CD8-positive, alpha-beta memory T cell (primary cell): ENCODE results near the gene MVK. TPM values are rescaled to one million over a fixed set of nuclear protein-coding genes. Genes with fewer than 3 reads are reported as not detected.

Experiments used
- CTCF ChIA-PET: fragments of 350-600 bp; sonication (Branson Sonifier 250); formaldehyde crosslinking; loops from one replicate; lab custom pipeline; 2021; ENCODE audit warnings: antibody characterized with exemption; lab: Charles Lee
- POLR2A ChIA-PET: fragments of 350-600 bp; sonication (Branson Sonifier 250); formaldehyde crosslinking; loops from one replicate; lab custom pipeline; 2021; ENCODE audit warnings: antibody characterized with exemption; lab: Charles Lee
- DNase-seq, 5 donors: peaks; one replicate each; pipeline versions ENCODE4 v3.0.0 to v3.0.0-alpha.2; 2020 to 2022; ENCODE audit warnings: mixed read lengths in 1 of 5
- H3K27ac ChIP-seq: one replicate; pipeline ENCODE4 v1.7.0; 2013; ENCODE audit warnings: low read depth, mild to moderate bottlenecking, low read length, moderate library complexity
- H3K27me3 ChIP-seq: 2 replicates; pipeline ENCODE4 v1.7.0; 2013; ENCODE audit warnings: low read length, mild to moderate bottlenecking; ENCODE audit not compliant: insufficient read depth, poor library complexity, severe bottlenecking
- H3K36me3 ChIP-seq: 2 replicates; pipeline ENCODE4 v1.7.0; 2013; ENCODE audit warnings: mild to moderate bottlenecking, low read length, moderate library complexity; ENCODE audit not compliant: insufficient read depth
- H3K4me1 ChIP-seq: 2 replicates; pipeline ENCODE4 v1.7.0; 2013; ENCODE audit warnings: mild to moderate bottlenecking, low read length, moderate library complexity; ENCODE audit not compliant: insufficient read depth
- H3K4me3 ChIP-seq: 2 replicates; pipeline ENCODE4 v1.7.0; 2013; ENCODE audit warnings: mild to moderate bottlenecking, low read length
- H3K9me3 ChIP-seq: 2 replicates; pipeline ENCODE4 v1.7.0; 2013; ENCODE audit warnings: mild to moderate bottlenecking, low read length
- H3K27ac Mint-ChIP-seq, 8 donors: one replicate each; pipeline ENCODE4 v1.8.0; 2020 to 2021; ENCODE audit warnings: mixed read lengths in 8 of 8, mild to moderate bottlenecking in 6 of 8, inconsistent platforms in 3 of 8, moderate library complexity in 3 of 8
- H3K27me3 Mint-ChIP-seq, 2 donors: one replicate each; pipeline ENCODE4 v1.8.0; 2020 to 2021; ENCODE audit warnings: mixed read lengths in 2 of 2, mild to moderate bottlenecking in 1 of 2, moderate library complexity in 1 of 2
- H3K36me3 Mint-ChIP-seq, 3 donors: one replicate each; pipeline ENCODE4 v1.8.0; 2020 to 2021; ENCODE audit warnings: mixed read lengths in 3 of 3, inconsistent platforms in 1 of 3, mild to moderate bottlenecking in 1 of 3
- H3K4me1 Mint-ChIP-seq, 3 donors: one replicate each; pipeline ENCODE4 v1.8.0; 2020 to 2021; ENCODE audit warnings: mixed read lengths in 3 of 3, inconsistent platforms in 1 of 3, mild to moderate bottlenecking in 1 of 3
- H3K4me3 Mint-ChIP-seq, 7 donors: one replicate each; pipeline ENCODE4 v1.8.0; 2020 to 2021; ENCODE audit warnings: mixed read lengths in 7 of 7, mild to moderate bottlenecking in 6 of 7, moderate library complexity in 4 of 7, inconsistent platforms in 2 of 7
- H3K9me3 Mint-ChIP-seq, 5 donors: one replicate each; pipeline ENCODE4 v1.8.0; 2020 to 2022; ENCODE audit warnings: mixed read lengths in 5 of 5, mild to moderate bottlenecking in 3 of 5, moderate library complexity in 2 of 5, inconsistent platforms in 1 of 5
- polyA plus RNA-seq: library from polyadenylated mRNA; unstranded; fragments of 300-500 nt; fragmentation: Illumina TruSeq; gene quantifications from one replicate; pipeline ENCODE4 v1.2.3, GENCODE V29; 2021
- total RNA-seq, 2 experiments: library from RNA; stranded (reverse); gene quantifications; one replicate each; pipeline ENCODE4 v1.2.3, GENCODE V29; 2021

Gene MVK
- total and polyA plus RNA-seq, 3 experiments from 2014 or later, result 2.6 to 15.8 (median 14.2) TPM

- no peak for DNase-seq
- Mint-ChIP-seq H3K4me1 (no peaks in the 10 kb centered on the region), H3K9me3 (no peaks in the 10 kb centered on the region), H3K4me3 (no peak overlapping the region), H3K27me3 (peaks cover 0 to 2% of the 10 kb centered on the region in 2 donors), H3K36me3 (peaks cover 0 to 84% (median 13%) of the 10 kb centered on the region in 3 donors), H3K27ac (no peak overlapping the region)
- ChIA-PET CTCF (no interaction called here), POLR2A (no interaction called here)
- Histone ChIP-seq H3K4me1 (no peaks in the 10 kb centered on the region), H3K4me3 (no peak overlapping the region), H3K27me3 (no peaks in the 10 kb centered on the region), H3K27ac (no peak overlapping the region), H3K9me3 (no peaks in the 10 kb centered on the region), H3K36me3 (peaks cover 11% of the 10 kb centered on the region)
These were observed 40.7 kb upstream of the MVK start for GRCh38 chr12:109532721-109533486.

- Histone ChIP-seq H3K4me1 (no peaks in the 10 kb centered on the region), H3K9me3 (no peaks in the 10 kb centered on the region), H3K27ac (no peak overlapping the region), H3K36me3 (peaks cover 11% of the 10 kb centered on the region), H3K27me3 (no peaks in the 10 kb centered on the region), H3K4me3 (no peak overlapping the region)
- Mint-ChIP-seq H3K27me3 (peaks cover 0 to 2% of the 10 kb centered on the region in 2 donors), H3K9me3 (no peaks in the 10 kb centered on the region), H3K4me1 (no peaks in the 10 kb centered on the region), H3K36me3 (peaks cover 0 to 80% (median 13%) of the 10 kb centered on the region in 3 donors), H3K27ac (no peak overlapping the region), H3K4me3 (no peak overlapping the region)
- ChIA-PET CTCF (no interaction called here), POLR2A (no interaction called here)
- no peak for DNase-seq
These were observed 40.2 kb upstream of the MVK start for GRCh38 chr12:109533487-109533740.

DNA sequence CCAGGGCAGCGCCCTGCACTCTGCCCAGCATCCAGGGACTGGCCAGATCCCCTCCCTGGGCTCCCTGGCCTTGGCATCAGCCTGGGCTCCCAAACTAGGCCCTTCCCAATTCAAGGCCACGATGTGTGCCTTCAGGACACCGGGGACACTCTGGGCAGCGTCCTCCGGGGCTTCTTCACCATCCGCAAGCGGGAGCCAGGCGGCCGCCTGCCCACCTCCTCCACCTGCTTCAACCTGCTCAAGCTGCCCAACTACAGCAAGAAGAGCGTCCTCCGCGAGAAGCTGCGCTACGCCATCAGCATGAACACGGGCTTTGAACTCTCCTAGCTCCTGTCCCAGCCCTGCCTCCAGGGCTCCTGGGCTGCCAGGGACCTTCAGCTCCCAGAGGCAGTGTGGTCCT, 39.1 kb upstream of the MVK start:
- H3K4me3 ChIP-seq, result no peak overlapping the region
- ChIA-PET CTCF (no interaction called here), POLR2A (no interaction called here)
- peaks cover 0 to 2% of the 10 kb centered on the region in 2 donors for H3K27me3 Mint-ChIP-seq
- no peak overlapping the region for H3K4me3 Mint-ChIP-seq
- no peaks in the 10 kb centered on the region for H3K4me1 Mint-ChIP-seq
- no peaks in the 10 kb centered on the region for H3K9me3 Mint-ChIP-seq
- H3K36me3 Mint-ChIP-seq, result peaks cover 0 to 74% (median 13%) of the 10 kb centered on the region in 3 donors
- H3K9me3 ChIP-seq, result no peaks in the 10 kb centered on the region
- DNase-seq, result no peak
- peaks cover 11% of the 10 kb centered on the region for H3K36me3 ChIP-seq
- H3K27ac ChIP-seq, result no peak overlapping the region
- H3K27me3 ChIP-seq, result no peaks in the 10 kb centered on the region
- peak overlapping the region in 1 of 8 donors; percentile 70 for H3K27ac Mint-ChIP-seq
- H3K4me1 ChIP-seq, result no peaks in the 10 kb centered on the region

GRCh38 chr12:109535231-109535862, 38.2 kb upstream of the MVK start:
- Mint-ChIP-seq H3K36me3 (peaks cover 0 to 66% (median 10%) of the 10 kb centered on the region in 3 donors), H3K4me1 (no peaks in the 10 kb centered on the region), H3K9me3 (no peaks in the 10 kb centered on the region), H3K4me3 (no peak overlapping the region), H3K27me3 (peaks cover 0 to 2% of the 10 kb centered on the region in 2 donors), H3K27ac (no peak overlapping the region)
- no peaks in the 10 kb centered on the region for H3K27me3 ChIP-seq
- ChIA-PET POLR2A (no interaction called here), CTCF (no interaction called here)
- no peak overlapping the region for H3K4me3 ChIP-seq
- no peak overlapping the region for H3K27ac ChIP-seq
- no peak for DNase-seq
- H3K36me3 ChIP-seq, result peaks cover 11% of the 10 kb centered on the region
- H3K9me3 ChIP-seq, result no peaks in the 10 kb centered on the region
- H3K4me1 ChIP-seq, result no peaks in the 10 kb centered on the region

DNA sequence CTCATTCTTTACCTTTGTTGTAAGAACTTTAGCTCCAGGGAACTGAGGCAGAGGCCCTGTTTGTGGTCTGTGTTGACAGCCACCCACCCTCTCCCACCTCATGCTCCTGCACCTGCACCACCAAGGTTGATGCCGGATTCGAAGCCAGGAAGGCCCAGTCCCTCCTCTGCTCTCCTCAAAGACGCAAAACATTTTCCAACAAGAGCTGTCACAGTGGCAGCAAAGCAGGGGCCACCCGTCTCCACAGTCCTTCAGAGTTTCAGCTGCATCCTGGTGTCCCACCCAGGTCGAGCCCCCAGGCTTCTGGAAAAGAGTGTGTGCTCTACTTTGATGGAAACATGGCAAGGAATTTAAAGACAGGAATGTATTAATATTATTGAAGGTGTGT, 37.7 kb upstream of the MVK start:
- Histone ChIP-seq H3K36me3 (peaks cover 10% of the 10 kb centered on the region), H3K9me3 (no peaks in the 10 kb centered on the region), H3K27me3 (no peaks in the 10 kb centered on the region), H3K4me1 (no peaks in the 10 kb centered on the region), H3K27ac (no peak overlapping the region), H3K4me3 (no peak overlapping the region)
- H3K27me3 Mint-ChIP-seq, result peaks cover 0 to 2% of the 10 kb centered on the region in 2 donors
- no peaks in the 10 kb centered on the region for H3K9me3 Mint-ChIP-seq
- H3K27ac Mint-ChIP-seq, result peak overlapping the region in 1 of 8 donors; percentile 33
- no peaks in the 10 kb centered on the region for H3K4me1 Mint-ChIP-seq
- ChIA-PET CTCF (no interaction called here), POLR2A (no interaction called here)
- H3K4me3 Mint-ChIP-seq, result no peak overlapping the region
- peaks cover 0 to 61% (median 8%) of the 10 kb centered on the region in 3 donors for H3K36me3 Mint-ChIP-seq
- DNase-seq, result no peak

GRCh38 chr12:109537136-109537535, 36.5 kb upstream of the MVK start:
- H3K27me3 ChIP-seq, result no peaks in the 10 kb centered on the region
- H3K4me1 ChIP-seq, result no peaks in the 10 kb centered on the region

GRCh38 chr12:109538191-109538863, 35.3 kb upstream of the MVK start:
- CTCF ChIA-PET, result no interaction called here
- Histone ChIP-seq H3K9me3 (no peaks in the 10 kb centered on the region), H3K27me3 (no peaks in the 10 kb centered on the region), H3K4me3 (no peak overlapping the region), H3K27ac (no peak overlapping the region), H3K4me1 (no peaks in the 10 kb centered on the region), H3K36me3 (no peaks in the 10 kb centered on the region)
- POLR2A ChIA-PET, result no interaction called here
- peaks cover 0 to under 1% (median 0%) of the 10 kb centered on the region in 3 donors for H3K4me1 Mint-ChIP-seq
- no peak for DNase-seq
- H3K27me3 Mint-ChIP-seq, result peaks cover 0 to 4% of the 10 kb centered on the region in 2 donors
- no peak overlapping the region for H3K27ac Mint-ChIP-seq
- no peaks in the 10 kb centered on the region for H3K9me3 Mint-ChIP-seq
- H3K36me3 Mint-ChIP-seq, result peaks cover 0 to 38% (median 5%) of the 10 kb centered on the region in 3 donors
- H3K4me3 Mint-ChIP-seq, result no peak overlapping the region

More at GRCh38 chr12:109537136-109537535, 36.5 kb upstream of the MVK start:
- peaks cover 0 to 2% of the 10 kb centered on the region in 2 donors for H3K27me3 Mint-ChIP-seq
- H3K4me3 Mint-ChIP-seq, result no peak overlapping the region
- no peaks in the 10 kb centered on the region for H3K9me3 Mint-ChIP-seq
- H3K27ac ChIP-seq, result no peak overlapping the region
- no peak for DNase-seq
- peaks cover 0 to 50% (median 8%) of the 10 kb centered on the region in 3 donors for H3K36me3 Mint-ChIP-seq
- no peaks in the 10 kb centered on the region for H3K9me3 ChIP-seq
- H3K4me3 ChIP-seq, result no peak overlapping the region
- CTCF ChIA-PET, result no interaction called here
- POLR2A ChIA-PET, result no interaction called here
- no peak overlapping the region for H3K27ac Mint-ChIP-seq
- no peaks in the 10 kb centered on the region for H3K4me1 Mint-ChIP-seq
- no peaks in the 10 kb centered on the region for H3K36me3 ChIP-seq

- no peak overlapping the region for H3K27ac Mint-ChIP-seq
- peaks cover 0 to 4% (median 3%) of the 10 kb centered on the region in 3 donors for H3K4me1 Mint-ChIP-seq
- no peak overlapping the region for H3K4me3 ChIP-seq
- no peak overlapping the region for H3K4me3 Mint-ChIP-seq
- no peaks in the 10 kb centered on the region for H3K9me3 Mint-ChIP-seq
- H3K9me3 ChIP-seq, result no peaks in the 10 kb centered on the region
- H3K27ac ChIP-seq, result no peak overlapping the region
- ChIA-PET POLR2A (no interaction called here), CTCF (no interaction called here)
- H3K36me3 ChIP-seq, result no peaks in the 10 kb centered on the region
- no peak for DNase-seq
- H3K27me3 ChIP-seq, result no peaks in the 10 kb centered on the region
- H3K4me1 ChIP-seq, result no peaks in the 10 kb centered on the region
- H3K27me3 Mint-ChIP-seq, result peaks cover 0 to 6% of the 10 kb centered on the region in 2 donors
- peaks cover 0 to 26% (median 6%) of the 10 kb centered on the region in 3 donors for H3K36me3 Mint-ChIP-seq
These were observed 34.1 kb upstream of the MVK start for GRCh38 chr12:109539508-109539907.
